VCaP (cell line): ENCODE measurements around the gene TPGS1.

Experiments used
- H3K27ac ChIP-seq: fragments of 450-650 bp; 2 replicates; pipeline ENCODE4 v1.5.1; 2017
- CTCF ChIP-seq: fragments of 450-650 bp; conservative IDR thresholded peaks from 2 replicates; pipeline ENCODE4 v1.5.1; 2017; ENCODE audit warnings: mild to moderate bottlenecking, moderate library complexity

TPGS1 gene

GRCh38 chr19:556611-557382, 49.5 kb downstream of the TPGS1 start:
- TF ChIP-seq CTCF = no peak
- no peak overlapping the region for H3K27ac ChIP-seq

DNA sequence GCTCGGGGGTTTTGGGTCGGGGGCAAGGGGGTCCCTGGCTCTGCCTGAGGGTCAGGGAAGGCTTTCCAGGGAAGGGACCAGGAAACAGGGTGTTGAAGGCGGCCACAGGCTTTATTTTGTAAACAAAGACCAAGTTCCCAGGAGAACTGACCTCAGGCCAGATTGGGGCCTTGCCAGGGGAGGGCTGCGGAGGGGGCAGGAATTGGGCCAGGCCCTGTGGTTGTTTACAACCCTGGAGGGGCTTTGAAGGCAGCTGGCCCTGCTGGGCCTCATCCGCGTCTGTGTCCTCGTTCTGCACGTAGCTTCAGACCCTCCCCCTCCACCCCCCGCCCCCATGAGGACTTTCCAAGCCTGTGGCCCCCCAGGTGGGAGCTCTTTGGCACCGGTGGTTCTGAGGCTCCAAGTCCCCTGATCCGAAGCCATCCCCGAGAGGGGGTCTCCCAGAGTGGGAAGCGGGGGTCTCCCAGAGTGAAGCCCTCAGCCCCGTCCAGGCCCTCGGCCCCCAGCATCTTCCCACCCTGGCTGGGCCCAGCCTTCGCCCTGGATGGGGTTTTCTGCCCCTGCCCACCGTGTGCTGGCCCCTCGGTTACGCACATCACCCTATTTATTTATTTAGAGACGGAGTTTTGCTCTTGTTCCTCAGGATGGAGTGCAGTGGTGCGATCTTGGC, 51.6 kb downstream of the TPGS1 start:
- no peak overlapping the region for H3K27ac ChIP-seq
- TF ChIP-seq CTCF = no peak

GRCh38 chr19:560121-560520, 52.8 kb downstream of the TPGS1 start:
- no peak overlapping the region for H3K27ac ChIP-seq
- no peak for TF ChIP-seq CTCF

DNA sequence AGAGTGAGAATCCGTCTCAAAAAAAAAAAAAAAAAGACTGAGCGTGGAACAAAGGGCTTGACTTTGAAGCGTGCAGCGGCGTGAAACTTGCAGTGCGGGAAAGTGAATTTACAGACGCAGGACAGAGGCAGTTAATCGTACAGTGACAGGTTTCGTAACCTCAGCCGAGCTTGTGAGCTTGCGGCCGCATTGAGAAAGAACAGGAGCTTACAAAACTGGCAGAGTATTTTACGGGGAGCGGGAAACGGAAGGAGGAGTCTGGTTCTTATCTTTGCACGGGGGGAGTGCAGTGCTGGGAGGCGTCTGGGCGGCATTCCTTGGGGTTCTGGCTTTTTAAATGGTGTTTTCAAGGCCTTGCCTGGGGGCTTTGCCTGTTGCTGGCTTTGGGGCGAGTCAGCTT, 59.1 kb downstream of the TPGS1 start:
- TF ChIP-seq CTCF = no peak
- H3K27ac ChIP-seq = no peak overlapping the region

GRCh38 chr19:566844-567243, 59.5 kb downstream of the TPGS1 start:
- TF ChIP-seq CTCF = no peak
- H3K27ac ChIP-seq = no peak overlapping the region

DNA sequence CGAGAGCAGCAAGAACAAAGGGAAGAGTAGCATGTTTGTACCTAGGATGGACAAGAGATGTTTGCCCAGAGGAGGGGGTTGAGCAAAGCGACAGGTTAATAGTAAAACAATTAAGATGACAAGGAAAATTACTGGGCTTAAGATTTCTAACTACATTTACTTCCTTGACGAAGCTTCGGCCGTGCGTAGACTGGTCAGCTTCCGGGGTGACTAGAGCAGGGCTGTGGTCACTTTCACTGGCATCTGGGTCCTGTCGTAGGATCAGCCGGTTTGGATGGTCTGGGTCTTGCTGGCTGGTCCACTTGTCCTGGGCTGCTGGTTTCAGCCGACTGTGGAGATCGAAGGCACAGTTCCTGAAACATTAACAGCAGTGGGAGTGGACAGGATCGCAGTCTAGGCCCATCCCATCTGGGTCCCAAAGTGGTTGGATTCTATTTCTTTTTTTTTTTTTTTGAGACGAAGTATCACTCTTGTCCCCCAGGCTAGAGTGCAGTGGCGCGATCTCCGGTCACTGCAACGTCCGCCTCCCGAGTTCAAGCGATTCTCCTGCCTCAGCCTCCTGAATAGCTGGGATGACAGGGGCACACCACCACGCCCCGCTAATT, 60.1 kb downstream of the TPGS1 start:
- H3K27ac ChIP-seq = no peak overlapping the region

More for the DNA sequence above, 60.1 kb downstream of the TPGS1 start:
- no peak for TF ChIP-seq CTCF
